Astrocyte of the cerebellum (primary cell): Measurements from ENCODE around the gene ITGB2.

Experiments used
- DNase-seq: peaks from one replicate; pipeline ENCODE4 v3.0.0-alpha.2; 2011; ENCODE audit warnings: low read depth
- H3K4me3 ChIP-seq: 2 replicates; pipeline ENCODE4 v1.5.1; 2011; ENCODE audit warnings: mild to moderate bottlenecking, low read depth, low read length, moderate library complexity
- CTCF ChIP-seq: IDR thresholded peaks from 2 replicates; pipeline ENCODE4 v1.5.1; 2012; ENCODE audit warnings: low read length, low read depth, moderate library complexity, mild to moderate bottlenecking; ENCODE audit errors: missing control alignments
- in situ Hi-C: cut with HindIII; loops from 2 replicates; pipeline ENCODE4 v1.10.0; 2017; ENCODE audit warnings: low sequenced_read_pairs

Gene ITGB2

DNA sequence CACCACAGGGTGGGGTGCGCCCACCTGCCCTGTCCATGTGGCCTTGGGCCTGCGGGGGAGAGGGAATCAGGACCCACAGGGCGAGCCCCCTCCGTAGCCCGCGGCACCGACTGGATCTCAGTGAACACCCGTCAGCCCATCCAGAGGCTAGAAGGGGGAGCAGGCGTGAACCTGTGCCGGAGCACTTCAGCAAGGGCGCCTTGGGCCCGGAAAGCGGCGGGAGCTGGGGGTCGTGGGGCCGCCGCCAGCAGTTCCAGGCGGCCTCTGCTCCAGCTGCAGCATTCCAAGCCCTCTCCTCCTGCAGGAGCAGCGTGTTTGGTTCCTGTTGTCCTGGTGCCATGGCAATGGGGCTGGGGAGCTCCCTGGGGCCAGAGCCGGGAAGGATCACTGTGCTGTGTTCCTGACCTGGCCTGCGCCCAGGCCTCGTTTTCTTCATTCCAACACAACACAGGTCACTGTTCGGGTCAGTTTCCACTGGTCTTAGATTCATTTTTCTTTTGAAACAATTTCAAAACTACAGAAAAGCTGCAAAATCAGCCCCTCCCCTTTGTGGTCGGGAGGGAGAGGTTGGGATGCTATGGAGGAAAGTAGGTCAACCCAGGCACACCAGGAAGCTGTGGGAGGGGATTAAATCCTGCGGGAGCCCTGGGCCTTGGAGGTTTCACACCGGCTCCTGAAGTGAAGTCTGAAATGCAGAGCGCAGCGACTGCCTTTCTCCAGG is 37.9 kb upstream of the ITGB2 start:
- H3K4me3 ChIP-seq, result no peak overlapping the region
- TF ChIP-seq CTCF, result no peak
- in situ Hi-C loops, result no loop called here
- peak; percentile 79 for DNase-seq

DNA sequence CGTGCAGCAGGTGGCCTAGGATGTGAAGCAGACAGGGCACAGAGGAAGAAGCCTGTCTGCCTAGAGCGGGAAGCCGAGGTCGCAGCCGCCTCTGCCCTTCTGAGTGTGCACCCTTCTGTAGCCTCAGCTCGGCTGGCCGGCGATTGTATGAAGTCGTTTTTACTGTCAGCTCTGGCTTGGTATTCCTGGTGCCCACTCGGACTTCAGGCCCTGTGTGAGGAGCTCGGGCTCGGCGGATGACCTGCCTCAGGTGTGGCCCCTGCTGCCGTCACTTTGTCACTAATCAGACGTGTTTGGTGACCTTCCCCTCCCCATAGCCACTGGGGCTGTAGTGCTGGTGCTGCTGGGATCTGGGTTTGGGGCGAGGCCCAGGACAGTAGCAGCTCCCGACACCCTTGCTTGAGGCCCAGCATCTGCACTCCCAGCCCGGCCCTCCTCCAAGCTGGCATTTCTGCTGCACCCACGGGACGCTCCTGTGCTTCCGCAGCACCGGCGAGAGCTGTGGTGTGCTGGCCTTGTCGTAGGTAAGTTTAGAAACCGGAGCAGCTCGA is 37.3 kb upstream of the ITGB2 start:
- no peak overlapping the region for H3K4me3 ChIP-seq
- in situ Hi-C loops, result no loop called here
- TF ChIP-seq CTCF, result no peak

DNA sequence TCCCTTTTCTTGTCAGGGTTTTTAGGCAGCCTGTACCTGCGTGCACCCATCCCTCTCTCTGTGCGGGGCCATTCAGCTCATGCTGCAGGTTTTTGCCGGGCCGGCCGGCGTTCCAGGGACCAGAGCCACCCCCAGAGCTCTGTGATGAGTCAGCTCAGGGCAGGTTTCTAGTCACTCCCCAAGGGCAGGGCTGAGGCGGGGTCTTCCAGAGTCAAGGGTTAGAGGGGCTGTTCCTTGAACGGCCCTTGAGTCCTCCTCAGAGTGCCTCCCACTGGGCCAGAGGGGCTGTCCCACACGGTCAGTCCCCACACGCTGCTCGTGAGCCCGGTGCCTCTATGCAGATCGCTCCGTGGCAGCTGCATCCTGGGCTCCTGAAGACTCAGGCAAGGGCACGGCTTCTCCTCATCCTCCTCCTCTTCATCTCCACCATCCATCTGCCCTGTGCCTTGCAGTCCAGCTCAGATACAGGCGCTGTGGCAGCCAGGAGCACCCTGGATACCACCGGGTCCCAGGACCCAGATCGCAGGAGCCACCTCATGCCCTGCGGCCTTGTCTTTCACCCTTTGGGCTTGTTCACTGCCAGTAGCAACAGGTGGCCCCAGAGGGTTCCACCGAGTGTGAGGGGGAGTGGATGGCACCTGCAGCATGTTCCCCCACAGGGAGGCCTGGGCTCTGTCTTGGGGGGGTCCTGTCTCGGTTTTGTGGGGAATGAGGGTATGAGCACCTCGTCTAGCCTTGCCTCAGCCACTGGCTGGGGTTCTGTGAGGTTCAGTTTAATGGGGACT is 36.5 kb upstream of the ITGB2 start:
- no peak for TF ChIP-seq CTCF
- DNase-seq, result no peak
- in situ Hi-C loops, result no loop called here

More for the DNA sequence above, 37.3 kb upstream of the ITGB2 start:
- no peak for DNase-seq

DNA sequence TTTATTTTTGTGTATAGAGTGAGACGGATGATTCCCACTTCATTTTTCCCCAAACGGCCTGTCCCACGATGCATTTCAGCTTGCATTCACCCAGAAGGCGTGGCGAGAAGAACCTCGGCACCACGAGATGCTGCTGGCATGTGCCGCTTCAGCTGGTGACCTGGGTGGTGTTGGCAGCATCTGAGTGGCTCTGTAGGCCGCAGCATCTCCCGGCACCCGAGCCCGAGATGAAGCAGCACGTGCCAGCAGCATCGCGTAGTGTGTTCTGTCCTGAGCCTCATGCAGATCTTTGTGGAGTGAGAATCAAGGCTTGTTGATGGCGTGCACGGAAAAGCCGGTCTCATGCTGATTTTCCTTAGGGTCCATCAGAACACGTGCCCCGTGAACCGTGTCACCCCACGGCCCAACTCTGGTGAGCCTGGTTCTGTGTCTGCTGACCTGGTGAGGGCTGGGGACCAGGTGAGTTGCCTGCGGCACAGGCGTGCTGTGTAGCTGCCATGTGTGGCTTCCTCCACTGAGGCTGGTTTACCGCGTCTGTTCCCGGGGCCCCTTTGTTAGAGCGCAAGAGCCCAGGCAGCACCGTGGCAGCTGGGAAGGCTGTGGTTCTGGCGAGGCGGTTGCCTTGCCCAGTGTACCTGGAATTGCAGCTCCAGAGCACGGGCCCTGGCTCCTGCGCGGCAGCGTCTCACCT is 35.8 kb upstream of the ITGB2 start:
- no peak for DNase-seq
- no peak for TF ChIP-seq CTCF

More for the DNA sequence above, 36.5 kb upstream of the ITGB2 start:
- no peak overlapping the region for H3K4me3 ChIP-seq

DNA sequence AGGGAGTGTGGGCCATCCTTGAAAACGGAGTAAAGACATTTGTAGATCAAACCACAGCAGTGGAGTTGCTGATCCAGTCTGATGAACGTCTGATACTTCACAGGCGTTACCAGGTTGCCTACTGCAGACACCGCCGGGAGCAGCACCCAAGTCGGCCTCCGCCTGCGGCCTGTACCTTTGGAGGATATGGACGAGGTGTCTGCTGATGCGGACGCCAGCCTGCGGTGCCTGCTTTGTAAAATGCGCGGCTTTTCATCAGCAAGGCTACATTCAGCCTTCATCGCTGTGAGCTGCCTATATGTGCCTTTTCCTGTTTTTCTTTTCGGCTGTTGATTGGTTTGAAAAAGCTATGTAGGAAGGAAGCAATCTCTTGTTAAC is 35.1 kb upstream of the ITGB2 start:
- no peak for DNase-seq
- TF ChIP-seq CTCF, result no peak
- in situ Hi-C loops, result no loop called here
- H3K4me3 ChIP-seq, result no peak overlapping the region

More for the DNA sequence above, 35.8 kb upstream of the ITGB2 start:
- in situ Hi-C loops, result no loop called here
- no peak overlapping the region for H3K4me3 ChIP-seq

DNA sequence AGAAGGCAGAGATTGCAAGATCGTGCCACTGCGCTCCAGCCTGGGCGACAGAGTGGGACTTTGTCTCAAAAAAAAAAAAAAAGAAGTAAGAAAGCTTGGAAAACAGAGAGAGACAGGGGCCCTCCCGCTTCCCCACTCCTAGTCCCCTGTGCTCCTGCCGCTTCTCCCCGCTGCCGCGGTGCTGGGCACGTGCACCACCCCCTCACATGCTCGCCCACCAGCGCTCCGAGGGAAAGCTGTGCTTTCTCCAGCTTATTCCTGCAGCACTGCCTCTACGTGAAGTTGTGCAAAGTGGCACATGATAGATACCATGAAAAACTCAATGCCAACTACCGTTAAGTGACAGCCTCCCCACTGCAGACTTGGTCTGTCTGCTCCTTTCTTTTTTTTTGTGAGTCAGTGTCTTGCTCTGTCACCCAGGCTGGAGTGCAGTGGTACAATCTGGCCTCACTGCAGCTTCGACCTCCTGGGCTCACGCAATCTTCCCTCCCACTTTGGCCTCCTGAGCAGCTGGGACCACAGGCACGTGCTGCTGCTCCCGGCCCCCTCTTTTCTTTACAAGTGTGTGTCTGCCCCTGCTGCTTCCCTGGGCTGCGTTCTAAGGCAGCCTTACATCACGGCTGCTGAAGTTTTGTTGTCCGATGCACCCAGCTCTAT is 34.6 kb upstream of the ITGB2 start:
- H3K4me3 ChIP-seq, result no peak overlapping the region
- TF ChIP-seq CTCF, result no peak
- in situ Hi-C loops, result no loop called here
- no peak for DNase-seq
